PC-9 (cell line): ENCODE data around the gene CD200R1L. TPM values are rescaled to one million over a fixed set of nuclear protein-coding genes. Genes with fewer than 3 reads are reported as not detected.

Experiments used
- BruUV-seq: library from RNA; stranded (reverse); fragments of 400-500 nt; replicated peaks from 2 replicates; lab custom pipeline; 2021; lab: Mats Ljungman, UMichigan
- CTCF ChIA-PET: fragments of 300-600 bp; sonication (Branson Sonifier 250); formaldehyde crosslinking; loops from one replicate; lab custom pipeline; 2022; ENCODE audit warnings: antibody characterized with exemption; lab: Charles Lee
- POLR2A ChIA-PET: fragments of 300-600 bp; sonication (Branson Sonifier 250); formaldehyde crosslinking; loops from one replicate; lab custom pipeline; 2022; ENCODE audit warnings: antibody characterized with exemption; ENCODE audit not compliant: unreplicated experiment; lab: Charles Lee
- DNase-seq, 2 experiments: peaks; one replicate each; pipeline versions ENCODE4 v3.0.0 to v3.0.0-alpha.2; 2015 to 2022; ENCODE audit warnings: mixed read lengths in 1 of 2
- H2AFZ ChIP-seq: fragments of 200-600 bp; sonication (generic); 2 replicates; pipeline ENCODE4 v1.8.1; 2017; ENCODE audit warnings: antibody characterized with exemption
- H3F3A ChIP-seq: fragments of 200-600 bp; sonication (generic); 2 replicates; pipeline ENCODE4 v1.8.1; 2017; ENCODE audit warnings: antibody characterized with exemption, mild to moderate bottlenecking, low read depth; ENCODE audit not compliant: insufficient read depth
- H3K27ac ChIP-seq: fragments of 200-600 bp; sonication (generic); 2 replicates; pipeline ENCODE4 v1.6.1; 2016; ENCODE audit warnings: mixed run types
- H3K27me3 ChIP-seq: fragments of 200-600 bp; sonication (generic); 2 replicates; pipeline ENCODE4 v1.6.1; 2016; ENCODE audit warnings: low read depth, mixed run types; ENCODE audit not compliant: insufficient read depth
- H3K36me3 ChIP-seq: fragments of 200-600 bp; sonication (generic); 2 replicates; pipeline ENCODE4 v1.6.1; 2016; ENCODE audit warnings: low read depth, mixed run types
- H3K4me1 ChIP-seq: fragments of 200-600 bp; sonication (generic); replicated peaks from 2 replicates; pipeline ENCODE4 v1.6.1; 2016; ENCODE audit warnings: mixed run types; ENCODE audit not compliant: insufficient read depth
- H3K4me2 ChIP-seq: fragments of 200-600 bp; sonication (generic); 2 replicates; pipeline ENCODE4 v1.6.1; 2017; ENCODE audit warnings: mixed run types
- H3K4me3 ChIP-seq: fragments of 200-600 bp; sonication (generic); 2 replicates; pipeline ENCODE4 v1.6.1; 2016; ENCODE audit warnings: mixed run types
- H3K79me2 ChIP-seq: fragments of 200-600 bp; sonication (generic); 2 replicates; pipeline ENCODE4 v1.6.1; 2017; ENCODE audit warnings: low read depth, mixed run types
- H3K9me2 ChIP-seq: fragments of 200-600 bp; sonication (generic); 2 replicates; pipeline ENCODE4 v1.8.1; 2017; ENCODE audit warnings: mild to moderate bottlenecking; ENCODE audit not compliant: insufficient read depth
- H3K9me3 ChIP-seq: fragments of 200-600 bp; sonication (generic); 2 replicates; pipeline ENCODE4 v1.8.1; 2016; ENCODE audit warnings: low read depth; ENCODE audit not compliant: insufficient read depth
- H4K20me1 ChIP-seq: fragments of 200-600 bp; sonication (generic); 2 replicates; pipeline ENCODE4 v1.8.1; 2017; ENCODE audit not compliant: insufficient read depth
- CTCF ChIP-seq: fragments of 200-600 bp; sonication (generic); conservative IDR thresholded peaks from 2 replicates; pipeline ENCODE4 v1.6.1; 2017; ENCODE audit warnings: mixed run types, antibody characterized with exemption, mild to moderate bottlenecking, moderate library complexity
- EZH2 ChIP-seq: fragments of 200-600 bp; sonication (generic); IDR thresholded peaks from 2 replicates; pipeline ENCODE4 v1.8.0; 2017; ENCODE audit warnings: antibody characterized with exemption, low read depth
- intact Hi-C: fragments of 100-400 bp; cut with micrococcal nuclease; formaldehyde crosslinking; loops from one replicate; pipeline ENCODE4 v1.10.0; 2022; ENCODE audit not compliant: unreplicated experiment
- total RNA-seq: library from RNA; stranded (reverse); gene quantifications from 2 replicates; pipeline ENCODE4 v1.2.3, GENCODE V29; 2021

CD200R1L gene
- total RNA-seq, 1 experiment from 2014 or later: 0.37 TPM

- intact Hi-C loops: loop anchor here (5.0 kb wide), 1 partner anchor 174 kb away; the partner anchor contains the start of gene GTPBP8
- 0 out of 2 replicates have a peak, but pooled peaks cover 6% of the 10 kb centered on the region for H3F3A ChIP-seq
- no peaks in the 10 kb centered on the region for H3K36me3 ChIP-seq
- H3K9me3 ChIP-seq: 0 out of 2 replicates have a peak, but pooled peaks cover 3% of the 10 kb centered on the region
- BruUV-seq: no TSS peak
- TF ChIP-seq EZH2: no peak
- TF ChIP-seq CTCF: no peak
- 0 out of 2 replicates have a peak overlapping the region, but pooled peaks have one; percentile 4 for H3K27ac ChIP-seq
- H3K79me2 ChIP-seq: no peaks in the 10 kb centered on the region
- H3K27me3 ChIP-seq: no peaks in the 10 kb centered on the region
- peak in 1 of 2 experiments; percentile 49 for DNase-seq
- H3K4me2 ChIP-seq: no peak overlapping the region
- no peak overlapping the region for H2AFZ ChIP-seq
- H4K20me1 ChIP-seq: no peaks in the 10 kb centered on the region
- H3K4me3 ChIP-seq: no peak overlapping the region
- no peaks in the 10 kb centered on the region for H3K9me2 ChIP-seq
- CTCF ChIA-PET: no interaction called here
- POLR2A ChIA-PET: interaction anchor here (0.6 kb wide), 1 partner anchor 70 kb away, joined by 5 read pairs; no protein-coding TSS in a partner anchor
- peaks cover 47% of the 10 kb centered on the region for H3K4me1 ChIP-seq
Observed at GRCh38 chr3:112818289-112818688, 28.4 kb downstream of the CD200R1L start.

- ChIA-PET POLR2A (no interaction called here), CTCF (no interaction called here)
- Histone ChIP-seq H3F3A (0 out of 2 replicates have a peak, but pooled peaks cover 1% of the 10 kb centered on the region), H3K9me3 (0 out of 2 replicates have a peak, but pooled peaks cover 3% of the 10 kb centered on the region), H3K4me2 (no peak overlapping the region), H3K9me2 (no peaks in the 10 kb centered on the region), H4K20me1 (no peaks in the 10 kb centered on the region), H2AFZ (no peak overlapping the region), H3K36me3 (no peaks in the 10 kb centered on the region), H3K4me1 (peaks cover 45% of the 10 kb centered on the region), H3K4me3 (no peak overlapping the region), H3K79me2 (no peaks in the 10 kb centered on the region), H3K27ac (0 out of 2 replicates have a peak overlapping the region, but pooled peaks have one; percentile 4), H3K27me3 (no peaks in the 10 kb centered on the region)
- no TSS peak for BruUV-seq
- intact Hi-C loops: loop anchor here (5.0 kb wide), 1 partner anchor 175 kb away; the partner anchor contains the start of gene GTPBP8
- no peak for DNase-seq
- TF ChIP-seq EZH2 (no peak), CTCF (no peak)
Observed at GRCh38 chr3:112817797-112818196, 28.9 kb downstream of the CD200R1L start.

- Histone ChIP-seq H3K4me3 (no peak overlapping the region), H3K4me2 (no peak overlapping the region), H3K9me3 (0 out of 2 replicates have a peak, but pooled peaks cover 3% of the 10 kb centered on the region), H3K4me1 (peaks cover 40% of the 10 kb centered on the region), H3K27me3 (no peaks in the 10 kb centered on the region), H3K79me2 (no peaks in the 10 kb centered on the region), H3K36me3 (no peaks in the 10 kb centered on the region), H3F3A (no peaks in the 10 kb centered on the region), H4K20me1 (no peaks in the 10 kb centered on the region), H3K9me2 (no peaks in the 10 kb centered on the region), H2AFZ (no peak overlapping the region), H3K27ac (no peak overlapping the region)
- intact Hi-C loops: loop anchor here (5.0 kb wide), 1 partner anchor 175 kb away; the partner anchor contains the start of gene GTPBP8
- POLR2A ChIA-PET: no interaction called here
- DNase-seq: no peak
- BruUV-seq: no TSS peak
- TF ChIP-seq CTCF: no peak
- TF ChIP-seq EZH2: no peak
- CTCF ChIA-PET: no interaction called here
Observed at GRCh38 chr3:112817271-112817670, 29.4 kb downstream of the CD200R1L start.
